Erythroblast (primary cell): Measurements from ENCODE around the gene ECE1.

Source experiments
- DNase-seq, 2 experiments: peaks; one replicate each; lab custom pipeline; 2025; lab: John Stamatoyannopoulos, UW
- GATA1 ChIP-seq: IDR thresholded peaks from 2 replicates; pipeline ENCODE4 v1.6.1; 2011; ENCODE audit warnings: low read depth, mild to moderate bottlenecking, control low read depth, low read length, moderate library complexity
- POLR2A ChIP-seq: IDR thresholded peaks from 2 replicates; pipeline ENCODE4 v1.6.1; 2011; ENCODE audit warnings: mild to moderate bottlenecking, low read length

Gene ECE1

GRCh38 chr1:21245688-21246229 lies 44.5 kb downstream of the ECE1 start:
- no peak for DNase-seq
- TF ChIP-seq POLR2A (no peak), GATA1 (no peak)

GRCh38 chr1:21244986-21245687 lies 45.1 kb downstream of the ECE1 start:
- DNase-seq = peak in 1 of 2 experiments; percentile 9
- TF ChIP-seq GATA1 (no peak), POLR2A (no peak)

DNA sequence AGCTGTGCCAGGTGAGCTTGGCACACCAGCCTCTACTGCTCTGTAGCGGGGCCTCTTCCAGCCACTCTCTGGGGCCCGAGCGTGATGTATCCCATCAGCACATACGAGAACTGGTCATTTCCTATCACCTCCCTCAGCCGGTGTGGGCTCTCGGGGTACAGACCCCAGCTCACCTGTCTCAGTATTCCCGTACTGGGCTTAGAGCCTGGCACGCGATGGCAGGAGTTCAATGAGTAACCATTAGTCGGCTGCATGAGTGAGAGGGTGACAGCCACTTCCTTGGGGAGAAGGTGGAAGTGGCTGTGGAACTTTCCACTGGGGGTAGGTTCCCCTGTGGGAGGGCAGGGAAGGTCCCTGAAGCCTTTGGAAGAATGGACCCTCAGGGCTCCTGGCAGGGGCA lies 46.1 kb downstream of the ECE1 start:
- no peak for TF ChIP-seq POLR2A
- no peak for TF ChIP-seq GATA1
- DNase-seq = no peak

- TF ChIP-seq POLR2A = no peak
- no peak for TF ChIP-seq GATA1
- DNase-seq = no peak
These were observed 47.4 kb downstream of the ECE1 start for GRCh38 chr1:21242846-21243245.

GRCh38 chr1:21241771-21242581 lies 48.3 kb downstream of the ECE1 start:
- DNase-seq = no peak
- TF ChIP-seq GATA1 (no peak), POLR2A (no peak)

GRCh38 chr1:21240706-21241105 lies 49.6 kb downstream of the ECE1 start:
- TF ChIP-seq POLR2A (no peak), GATA1 (no peak)
- no peak for DNase-seq

GRCh38 chr1:21239221-21239620 lies 51.0 kb downstream of the ECE1 start:
- no peak for DNase-seq
- TF ChIP-seq GATA1 (no peak), POLR2A (no peak)

GRCh38 chr1:21238141-21238800 lies 52.0 kb downstream of the ECE1 start:
- TF ChIP-seq POLR2A (no peak), GATA1 (no peak)

GRCh38 chr1:21237446-21238088 lies 52.7 kb downstream of the ECE1 start:
- peak in 1 of 2 experiments; percentile 75 for DNase-seq
- TF ChIP-seq POLR2A = no peak
- TF ChIP-seq GATA1 = no peak

More at GRCh38 chr1:21238141-21238800, 52.0 kb downstream of the ECE1 start:
- no peak for DNase-seq

DNA sequence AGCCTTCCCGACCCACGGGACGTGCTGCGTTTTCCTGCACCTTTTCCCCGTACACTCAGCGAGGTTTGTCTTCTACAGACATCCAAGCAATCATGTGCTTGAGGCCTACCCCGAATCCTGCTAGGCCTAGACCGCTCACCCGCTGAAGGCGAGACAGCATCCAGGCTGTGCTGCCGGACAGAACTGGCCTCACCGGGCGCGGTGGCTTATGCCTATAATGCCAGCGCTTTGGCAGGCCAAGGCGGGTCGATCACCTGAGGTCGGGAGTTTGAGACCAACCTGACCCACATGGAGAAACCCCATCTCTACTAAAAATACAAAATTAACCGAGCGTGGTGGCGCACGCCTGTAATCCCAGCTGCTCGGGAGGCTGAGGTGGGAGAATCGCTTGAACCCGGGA lies 54.1 kb downstream of the ECE1 start:
- TF ChIP-seq POLR2A (no peak), GATA1 (no peak)

GRCh38 chr1:21234779-21235178 lies 55.5 kb downstream of the ECE1 start:
- DNase-seq = no peak
- TF ChIP-seq POLR2A (no peak), GATA1 (no peak)

More for the DNA sequence above, 54.1 kb downstream of the ECE1 start:
- no peak for DNase-seq

GRCh38 chr1:21233490-21233889 lies 56.8 kb downstream of the ECE1 start:
- no peak for DNase-seq
- no peak for TF ChIP-seq POLR2A
- TF ChIP-seq GATA1 = no peak

DNA sequence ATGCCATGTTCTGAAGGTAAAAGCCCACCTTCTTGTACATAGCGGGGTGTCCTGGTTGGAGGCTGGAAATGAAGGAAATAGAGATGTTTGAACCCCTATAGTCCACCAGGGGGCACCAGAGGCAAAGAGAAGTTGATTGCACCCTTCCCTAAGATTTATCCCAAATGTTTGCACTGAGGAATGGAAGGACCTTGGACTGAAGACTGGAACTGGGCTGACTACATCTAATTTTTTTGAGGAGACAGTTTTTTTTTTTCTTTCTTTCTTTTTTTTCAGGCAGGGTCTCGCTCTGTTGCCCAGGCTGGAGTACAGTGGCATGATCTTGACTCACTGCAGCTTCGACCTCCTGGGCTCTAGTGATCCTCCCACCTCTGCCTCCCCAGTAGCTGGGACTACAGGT lies 58.2 kb downstream of the ECE1 start:
- TF ChIP-seq POLR2A (no peak), GATA1 (no peak)
- peak in 1 of 2 experiments; percentile 79 for DNase-seq
